Adrenal gland (tissue), 5 donors: ENCODE measurements around the gene WWOX.

Source experiments
- CTCF ChIP-seq, 6 experiments: fragments of 450-650 bp in 4 of 6; fragments of 200-600 bp in 2 of 6; sonication (generic) in 1 of 6; IDR thresholded peaks; 1 replicate in 5 of 6; 2 replicates in 1 of 6; pipeline versions ENCODE4 v1.5.1 to v1.8.0; 2016 to 2021; ENCODE audit warnings: antibody characterized with exemption in 6 of 6, mild to moderate bottlenecking in 2 of 6, moderate library complexity in 1 of 6
- POLR2A ChIP-seq, 2 donors: fragments of 450-650 bp; IDR thresholded peaks; one replicate each; pipeline ENCODE4 v1.6.1; 2017; ENCODE audit warnings: antibody characterized with exemption in 2 of 2, mild to moderate bottlenecking in 2 of 2, moderate library complexity in 1 of 2
- donor health status: DM: no; HTN: no; CAD: no.

- TF ChIP-seq CTCF (IDR thresholded peaks at IDR 0.05) (no peak), POLR2A (IDR thresholded peaks at IDR 0.05) (no peak)
Measured at GRCh38 chr16:78607465-78607864, 508.0 kb downstream of the WWOX start.
